HUES64 (cell line): ENCODE measurements around the gene ARHGAP6.
"Not testable (repeated sequence)": the region's sequence is repeated elsewhere in the genome, so short reads cannot be mapped to it uniquely, and the experiment has no call there.

Experiments used
- H3K27ac ChIP-seq: 2 replicates; pipeline ENCODE4 v1.7.0; 2013; ENCODE audit warnings: low read depth, low read length, inconsistent platforms
- H3K27me3 ChIP-seq: 2 replicates; pipeline ENCODE4 v1.6.1; 2013; ENCODE audit warnings: mild to moderate bottlenecking, low read length; ENCODE audit not compliant: insufficient read depth
- H3K36me3 ChIP-seq: 2 replicates; pipeline ENCODE4 v1.6.1; 2013; ENCODE audit warnings: mild to moderate bottlenecking, low read length; ENCODE audit not compliant: insufficient read depth
- H3K4me1 ChIP-seq: 2 replicates; pipeline ENCODE4 v1.6.1; 2013; ENCODE audit warnings: mild to moderate bottlenecking, low read length, moderate library complexity; ENCODE audit not compliant: insufficient read depth
- H3K4me3 ChIP-seq: 2 replicates; pipeline ENCODE4 v1.5.1; 2013; ENCODE audit warnings: mild to moderate bottlenecking, low read length, moderate library complexity
- H3K9ac ChIP-seq: 2 replicates; pipeline ENCODE4 v1.6.1; 2013; ENCODE audit warnings: mild to moderate bottlenecking, low read depth, low read length
- H3K9me3 ChIP-seq: 2 replicates; pipeline ENCODE4 v1.6.1; 2013; ENCODE audit warnings: low read depth, low read length; ENCODE audit not compliant: insufficient read depth
- WGBS: fragments of 150-250, 120-280 bp; methylation state at CpG from one replicate; pipeline ENCODE4 v1.1.7; 2013; ENCODE audit warnings: missing lambda C conversion rate; 5-methylcytosine and 5-hydroxymethylcytosine counted together

ARHGAP6 gene

GRCh38 chrX:11641349-11642065, 24.2 kb downstream of the ARHGAP6 start:
- Histone ChIP-seq H3K9ac (no peak overlapping the region), H3K9me3 (no peaks in the 10 kb centered on the region), H3K27ac (no peak overlapping the region), H3K4me3 (no peak overlapping the region), H3K4me1 (no peaks in the 10 kb centered on the region), H3K27me3 (no peaks in the 10 kb centered on the region), H3K36me3 (no peaks in the 10 kb centered on the region)
- WGBS = 87% methylated on average over 8 of the region's 9 CpGs

- H3K4me3 ChIP-seq = no peak overlapping the region
- WGBS = 85% methylated on average over 4 of the region's 4 CpGs
- H3K27me3 ChIP-seq = no peaks in the 10 kb centered on the region
- no peaks in the 10 kb centered on the region for H3K9me3 ChIP-seq
- H3K36me3 ChIP-seq = no peaks in the 10 kb centered on the region
- no peak overlapping the region for H3K9ac ChIP-seq
- no peaks in the 10 kb centered on the region for H3K4me1 ChIP-seq
- no peak overlapping the region for H3K27ac ChIP-seq
Measured at GRCh38 chrX:11640089-11640488, 25.6 kb downstream of the ARHGAP6 start.

- Histone ChIP-seq H3K27ac (no peak overlapping the region), H3K4me1 (no peaks in the 10 kb centered on the region), H3K9ac (no peak overlapping the region), H3K4me3 (no peak overlapping the region), H3K9me3 (no peaks in the 10 kb centered on the region), H3K27me3 (no peaks in the 10 kb centered on the region), H3K36me3 (no peaks in the 10 kb centered on the region)
- 70% methylated on average over 1 of the region's 1 CpG for WGBS
Measured at GRCh38 chrX:11632732-11633131, 33.0 kb downstream of the ARHGAP6 start.

- no peak overlapping the region for H3K9ac ChIP-seq
- H3K36me3 ChIP-seq = no peaks in the 10 kb centered on the region
- no peak overlapping the region for H3K4me3 ChIP-seq
- H3K4me1 ChIP-seq = no peaks in the 10 kb centered on the region
- peaks cover 5% of the 10 kb centered on the region; the same call in 1 of the 2 replicates for H3K9me3 ChIP-seq
- no peak overlapping the region for H3K27ac ChIP-seq
- H3K27me3 ChIP-seq = no peaks in the 10 kb centered on the region
- 72% methylated on average over 3 of the region's 4 CpGs for WGBS
Measured at GRCh38 chrX:11629593-11630211, 36.0 kb downstream of the ARHGAP6 start.

GRCh38 chrX:11628399-11628798, 37.3 kb downstream of the ARHGAP6 start:
- no peaks in the 10 kb centered on the region for H3K4me1 ChIP-seq
- no peak overlapping the region for H3K27ac ChIP-seq
- 93% methylated on average over 3 of the region's 5 CpGs for WGBS
- no peaks in the 10 kb centered on the region for H3K36me3 ChIP-seq
- no peak overlapping the region for H3K9ac ChIP-seq
- no peaks in the 10 kb centered on the region for H3K27me3 ChIP-seq
- peaks cover 5% of the 10 kb centered on the region; the same call in 1 of the 2 replicates for H3K9me3 ChIP-seq
- no peak overlapping the region for H3K4me3 ChIP-seq

GRCh38 chrX:11626351-11626750, 39.4 kb downstream of the ARHGAP6 start:
- Histone ChIP-seq H3K9me3 (peaks cover 5% of the 10 kb centered on the region; the same call in 1 of the 2 replicates), H3K4me3 (no peak overlapping the region), H3K36me3 (no peaks in the 10 kb centered on the region)

GRCh38 chrX:11619441-11619840, 46.3 kb downstream of the ARHGAP6 start:
- no peaks in the 10 kb centered on the region for H3K27me3 ChIP-seq
- H3K27ac ChIP-seq = no peak overlapping the region
- 78% methylated on average over 1 of the region's 1 CpG for WGBS
- H3K9me3 ChIP-seq = no peaks in the 10 kb centered on the region
- H3K9ac ChIP-seq = no peak overlapping the region
- H3K4me1 ChIP-seq = no peaks in the 10 kb centered on the region
- no peaks in the 10 kb centered on the region for H3K36me3 ChIP-seq
- H3K4me3 ChIP-seq = no peak overlapping the region

More at GRCh38 chrX:11626351-11626750, 39.4 kb downstream of the ARHGAP6 start:
- no peak overlapping the region for H3K9ac ChIP-seq
- H3K27ac ChIP-seq = no peak overlapping the region
- no peaks in the 10 kb centered on the region for H3K27me3 ChIP-seq
- H3K4me1 ChIP-seq = no peaks in the 10 kb centered on the region

GRCh38 chrX:11614253-11614652, 51.5 kb downstream of the ARHGAP6 start:
- not testable (repeated sequence) for H3K9me3 ChIP-seq, H3K9ac ChIP-seq, H3K4me3 ChIP-seq, H3K4me1 ChIP-seq, H3K27ac ChIP-seq, H3K36me3 ChIP-seq, H3K27me3 ChIP-seq
- WGBS = 93% methylated on average over 3 of the region's 3 CpGs

GRCh38 chrX:11611965-11612364, 53.8 kb downstream of the ARHGAP6 start:
- Histone ChIP-seq H3K36me3 (no peaks in the 10 kb centered on the region), H3K4me1 (no peaks in the 10 kb centered on the region), H3K27me3 (no peaks in the 10 kb centered on the region), H3K4me3 (no peak overlapping the region), H3K9me3 (no peaks in the 10 kb centered on the region), H3K27ac (no peak overlapping the region), H3K9ac (no peak overlapping the region)
- WGBS = 88% methylated on average over 1 of the region's 1 CpG

GRCh38 chrX:11611161-11611560, 54.6 kb downstream of the ARHGAP6 start:
- WGBS = no CpG with 5 or more reads among the region's 1 CpG
- Histone ChIP-seq H3K4me1 (no peaks in the 10 kb centered on the region), H3K9ac (no peak overlapping the region), H3K36me3 (no peaks in the 10 kb centered on the region), H3K4me3 (no peak overlapping the region), H3K27me3 (no peaks in the 10 kb centered on the region), H3K9me3 (no peaks in the 10 kb centered on the region), H3K27ac (no peak overlapping the region)

GRCh38 chrX:11609109-11609508, 56.6 kb downstream of the ARHGAP6 start:
- no peaks in the 10 kb centered on the region for H3K4me1 ChIP-seq
- 97% methylated on average over 2 of the region's 2 CpGs for WGBS
- H3K4me3 ChIP-seq = no peak overlapping the region
- no peak overlapping the region for H3K9ac ChIP-seq
- no peaks in the 10 kb centered on the region for H3K36me3 ChIP-seq
- H3K27me3 ChIP-seq = no peaks in the 10 kb centered on the region
- H3K9me3 ChIP-seq = no peaks in the 10 kb centered on the region
- no peak overlapping the region for H3K27ac ChIP-seq
